Lower leg skin (tissue), 3 donors: Measurements from ENCODE around the gene EHMT1.
"Not testable (repeated sequence)": the region's sequence is repeated elsewhere in the genome, so short reads cannot be mapped to it uniquely, and the experiment has no call there.

Experiments
- CTCF ChIP-seq, 3 donors: fragments of 450-650 bp; IDR thresholded peaks; one replicate each; pipeline ENCODE4 v1.5.1; 2016; ENCODE audit warnings: antibody characterized with exemption in 3 of 3, mild to moderate bottlenecking in 3 of 3, moderate library complexity in 2 of 3
- POLR2A ChIP-seq, 2 donors: fragments of 450-650 bp; IDR thresholded peaks; one replicate each; pipeline ENCODE4 v1.6.1; 2016 to 2017; ENCODE audit warnings: antibody characterized with exemption in 2 of 2, mild to moderate bottlenecking in 1 of 2, moderate library complexity in 1 of 2

GRCh38 chr9:137715866-137716693 lies 97.3 kb downstream of the EHMT1 start:
- not testable (repeated sequence) for TF ChIP-seq POLR2A, CTCF (IDR thresholded peaks at IDR 0.05)
